ENCODE data around the gene ZNF783.

DNA sequence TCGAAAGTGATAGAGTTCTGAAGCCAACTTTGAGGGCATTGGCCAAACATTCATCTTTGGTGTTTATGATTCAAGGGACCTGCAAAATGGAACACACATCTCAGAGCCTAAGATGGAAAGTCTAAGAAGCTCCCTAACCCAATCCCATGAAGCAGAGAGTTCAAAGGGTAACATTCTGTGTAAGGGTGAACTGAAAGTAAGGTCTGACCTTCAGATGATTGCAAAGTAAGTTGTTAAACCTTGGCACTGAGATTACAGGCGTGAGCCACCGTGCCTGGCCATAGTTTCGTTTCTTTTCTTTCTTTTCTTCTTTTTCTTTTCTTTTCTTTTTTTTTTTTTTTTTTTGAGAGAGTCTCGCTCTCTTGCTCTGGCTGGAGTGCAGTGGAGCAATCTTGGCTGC lies 20.3 kb upstream of the ZNF783 start:
- TF ChIP-seq EZH2 (IDR thresholded peaks at IDR 0.05; ENCODE audit: low read length, missing control alignments): no peak
- TF ChIP-seq, protein P1, sequence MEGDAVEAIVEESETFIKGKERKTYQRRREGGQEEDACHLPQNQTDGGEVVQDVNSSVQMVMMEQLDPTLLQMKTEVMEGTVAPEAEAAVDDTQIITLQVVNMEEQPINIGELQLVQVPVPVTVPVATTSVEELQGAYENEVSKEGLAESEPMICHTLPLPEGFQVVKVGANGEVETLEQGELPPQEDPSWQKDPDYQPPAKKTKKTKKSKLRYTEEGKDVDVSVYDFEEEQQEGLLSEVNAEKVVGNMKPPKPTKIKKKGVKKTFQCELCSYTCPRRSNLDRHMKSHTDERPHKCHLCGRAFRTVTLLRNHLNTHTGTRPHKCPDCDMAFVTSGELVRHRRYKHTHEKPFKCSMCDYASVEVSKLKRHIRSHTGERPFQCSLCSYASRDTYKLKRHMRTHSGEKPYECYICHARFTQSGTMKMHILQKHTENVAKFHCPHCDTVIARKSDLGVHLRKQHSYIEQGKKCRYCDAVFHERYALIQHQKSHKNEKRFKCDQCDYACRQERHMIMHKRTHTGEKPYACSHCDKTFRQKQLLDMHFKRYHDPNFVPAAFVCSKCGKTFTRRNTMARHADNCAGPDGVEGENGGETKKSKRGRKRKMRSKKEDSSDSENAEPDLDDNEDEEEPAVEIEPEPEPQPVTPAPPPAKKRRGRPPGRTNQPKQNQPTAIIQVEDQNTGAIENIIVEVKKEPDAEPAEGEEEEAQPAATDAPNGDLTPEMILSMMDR (conservative IDR thresholded peaks at IDR 0.05 in 1 of 2, IDR thresholded peaks at IDR 0.05 in 1 of 2; ENCODE audit: low read depth in 1 of 2, low read length in 2 of 2): no peak
